ENCODE measurements around the gene USP2.
"Not testable (repeated sequence)": the region's sequence is repeated elsewhere in the genome, so short reads cannot be mapped to it uniquely, and the experiment has no call there.

The USP2 gene

GRCh38 chr11:119396835-119397234, 15.3 kb upstream of the USP2 start:
- DNase-seq (ENCODE audit: low spot score in 2 of 2) (no peak), ATAC-seq (no peak)
- no peak overlapping the region for H3K27ac Mint-ChIP-seq
- H3K4me3 Mint-ChIP-seq, result no peak overlapping the region
- peaks cover 20% of the 10 kb centered on the region for H3K9me3 Mint-ChIP-seq
- no peaks in the 10 kb centered on the region for H3K4me1 Mint-ChIP-seq
- H3K36me3 Mint-ChIP-seq, result no peaks in the 10 kb centered on the region

- ATAC-seq, result no peak
- Mint-ChIP-seq H3K4me1 (no peaks in the 10 kb centered on the region), H3K27ac (no peak overlapping the region), H3K36me3 (no peaks in the 10 kb centered on the region), H3K9me3 (no peaks in the 10 kb centered on the region), H3K4me3 (no peak overlapping the region)
- no peak for DNase-seq (ENCODE audit: low spot score in 2 of 2)
These were observed 9.8 kb upstream of the USP2 start for GRCh38 chr11:119391275-119391674.

- no peak for DNase-seq (ENCODE audit: low spot score in 2 of 2)
- Mint-ChIP-seq H3K27ac (no peak overlapping the region), H3K36me3 (no peaks in the 10 kb centered on the region), H3K9me3 (no peaks in the 10 kb centered on the region), H3K4me1 (no peaks in the 10 kb centered on the region), H3K4me3 (no peak overlapping the region)
- ATAC-seq, result no peak
These were observed 8.2 kb upstream of the USP2 start for GRCh38 chr11:119389611-119390254.

GRCh38 chr11:119388103-119388502, 6.6 kb upstream of the USP2 start:
- no peak for DNase-seq (ENCODE audit: low spot score in 2 of 2)
- Mint-ChIP-seq H3K9me3 (no peaks in the 10 kb centered on the region), H3K36me3 (no peaks in the 10 kb centered on the region), H3K4me3 (no peak overlapping the region), H3K27ac (no peak overlapping the region), H3K4me1 (no peaks in the 10 kb centered on the region)
- no peak for ATAC-seq

GRCh38 chr11:119384332-119384731, 2.8 kb upstream of the USP2 start:
- Mint-ChIP-seq H3K4me1 (no peaks in the 10 kb centered on the region), H3K9me3 (no peaks in the 10 kb centered on the region), H3K4me3 (no peak overlapping the region), H3K36me3 (no peaks in the 10 kb centered on the region), H3K27ac (no peak overlapping the region)
- DNase-seq (ENCODE audit: low spot score in 2 of 2) (no peak), ATAC-seq (no peak)

- H3K9me3 Mint-ChIP-seq, H3K4me1 Mint-ChIP-seq, H3K27ac Mint-ChIP-seq: not testable (repeated sequence)
These were observed 1.0 kb upstream of the USP2 start for GRCh38 chr11:119382513-119382912.

GRCh38 chr11:119382101-119382500, 611 bp upstream of the USP2 start:
- ATAC-seq (no peak), DNase-seq (ENCODE audit: low spot score in 2 of 2) (no peak)
- Mint-ChIP-seq H3K27ac (no peak overlapping the region), H3K4me1 (no peaks in the 10 kb centered on the region), H3K4me3 (no peak overlapping the region), H3K36me3 (no peaks in the 10 kb centered on the region), H3K9me3 (no peaks in the 10 kb centered on the region)

More at GRCh38 chr11:119382513-119382912, 1.0 kb upstream of the USP2 start:
- DNase-seq (ENCODE audit: low spot score in 2 of 2); H3K36me3 Mint-ChIP-seq; H3K4me3 Mint-ChIP-seq; ATAC-seq: not testable (repeated sequence)

- H3K4me1 Mint-ChIP-seq, result no peaks in the 10 kb centered on the region
- H3K36me3 Mint-ChIP-seq, result no peaks in the 10 kb centered on the region
- H3K9me3 Mint-ChIP-seq, result no peaks in the 10 kb centered on the region
- no peak overlapping the region for H3K27ac Mint-ChIP-seq
- ATAC-seq (no peak), DNase-seq (ENCODE audit: low spot score in 2 of 2) (no peak)
- H3K4me3 Mint-ChIP-seq, result no peak overlapping the region
These were observed 686 bp downstream of the USP2 start for GRCh38 chr11:119380827-119381180.

GRCh38 chr11:119380160-119380826, 1.2 kb downstream of the USP2 start:
- peak in 1 of 2 donors; percentile 53 for DNase-seq (ENCODE audit: low spot score in 2 of 2)
- H3K4me3 Mint-ChIP-seq, result no peak overlapping the region
- H3K9me3 Mint-ChIP-seq, result no peaks in the 10 kb centered on the region
- H3K36me3 Mint-ChIP-seq, result no peaks in the 10 kb centered on the region
- H3K27ac Mint-ChIP-seq, result no peak overlapping the region
- ATAC-seq, result no peak
- no peaks in the 10 kb centered on the region for H3K4me1 Mint-ChIP-seq

- ATAC-seq, result no peak
- no peaks in the 10 kb centered on the region for H3K36me3 Mint-ChIP-seq
- no peak overlapping the region for H3K27ac Mint-ChIP-seq
- no peak overlapping the region for H3K4me3 Mint-ChIP-seq
- peaks cover 3% of the 10 kb centered on the region for H3K4me1 Mint-ChIP-seq
- peak in 1 of 2 donors; percentile 45 for DNase-seq (ENCODE audit: low spot score in 2 of 2)
- no peaks in the 10 kb centered on the region for H3K9me3 Mint-ChIP-seq
These were observed 2.5 kb downstream of the USP2 start for GRCh38 chr11:119378851-119379465.

GRCh38 chr11:119377961-119378667, 3.4 kb downstream of the USP2 start:
- Mint-ChIP-seq H3K4me1 (peaks cover 11% of the 10 kb centered on the region), H3K9me3 (no peaks in the 10 kb centered on the region), H3K27ac (no peak overlapping the region), H3K4me3 (no peak overlapping the region), H3K36me3 (no peaks in the 10 kb centered on the region)
- ATAC-seq, result no peak
- peak in 1 of 2 donors; percentile 44 for DNase-seq (ENCODE audit: low spot score in 2 of 2)

- no peaks in the 10 kb centered on the region for H3K36me3 Mint-ChIP-seq
These were observed 4.2 kb downstream of the USP2 start for GRCh38 chr11:119377112-119377901.

GRCh38 chr11:119376197-119376847, 5.2 kb downstream of the USP2 start:
- DNase-seq (ENCODE audit: low spot score in 2 of 2) (peak in 1 of 2 donors; percentile 49), ATAC-seq (no peak)
- Mint-ChIP-seq H3K4me1 (peaks cover 16% of the 10 kb centered on the region), H3K9me3 (no peaks in the 10 kb centered on the region), H3K4me3 (no peak overlapping the region), H3K36me3 (no peaks in the 10 kb centered on the region), H3K27ac (no peak overlapping the region)

More at GRCh38 chr11:119377112-119377901, 4.2 kb downstream of the USP2 start:
- ATAC-seq, result no peak
- DNase-seq (ENCODE audit: low spot score in 2 of 2), result peak in 1 of 2 donors; percentile 44
- Mint-ChIP-seq H3K4me1 (peaks cover 13% of the 10 kb centered on the region), H3K9me3 (no peaks in the 10 kb centered on the region), H3K27ac (no peak overlapping the region), H3K4me3 (no peak overlapping the region)

- no peak overlapping the region for H3K27ac Mint-ChIP-seq
- peaks cover 24% of the 10 kb centered on the region for H3K4me1 Mint-ChIP-seq
- H3K9me3 Mint-ChIP-seq, result no peaks in the 10 kb centered on the region
- no peak overlapping the region for H3K4me3 Mint-ChIP-seq
- H3K36me3 Mint-ChIP-seq, result no peaks in the 10 kb centered on the region
- ATAC-seq (no peak), DNase-seq (ENCODE audit: low spot score in 2 of 2) (no peak)
These were observed 5.9 kb downstream of the USP2 start for GRCh38 chr11:119375337-119376196.

Data from stimulated activated effector memory CD8-positive, alpha-beta T cell treated with anti-CD3 and anti-CD28 coated beads, Interleukin-12 subunit alpha, Interleukin-12 subunit beta, amount 100 ng/mL, for 72 hours (primary cell).